MM.1S (cell line): ENCODE data around the gene CMIP.

ENCODE experiments used
- DNase-seq: peaks from one replicate; pipeline ENCODE4 v3.0.0-alpha.2; 2015
- H2AFZ ChIP-seq: fragments of 300-600 bp; sonication (generic); 2 replicates; pipeline ENCODE4 v1.6.0; 2016; ENCODE audit warnings: antibody characterized with exemption, low read length
- H3F3A ChIP-seq: fragments of 300-600 bp; sonication (generic); 2 replicates; pipeline ENCODE4 v1.6.1; 2016; ENCODE audit warnings: mild to moderate bottlenecking, antibody characterized with exemption, low read length, moderate library complexity, mixed read lengths; ENCODE audit not compliant: insufficient read depth
- H3K27ac ChIP-seq: fragments of 300-600 bp; sonication (generic); 2 replicates; pipeline ENCODE4 v1.5.1; 2016; ENCODE audit warnings: mild to moderate bottlenecking, low read length
- H3K27me3 ChIP-seq: fragments of 300-600 bp; sonication (generic); replicated peaks from 2 replicates; pipeline ENCODE4 v1.6.0; 2016; ENCODE audit warnings: low read length; ENCODE audit not compliant: insufficient read depth
- H3K36me3 ChIP-seq: fragments of 300-600 bp; sonication (generic); replicated peaks from 2 replicates; pipeline ENCODE4 v1.6.1; 2016; ENCODE audit warnings: mild to moderate bottlenecking, low read length, mixed read lengths; ENCODE audit not compliant: insufficient read depth
- H3K4me1 ChIP-seq: fragments of 300-600 bp; sonication (generic); 2 replicates; pipeline ENCODE4 v1.6.1; 2016; ENCODE audit warnings: low read length, mixed read lengths
- H3K4me2 ChIP-seq: fragments of 300-600 bp; sonication (generic); 2 replicates; pipeline ENCODE4 v1.6.0; 2016; ENCODE audit warnings: low read depth, low read length
- H3K4me3 ChIP-seq: fragments of 300-600 bp; sonication (generic); 2 replicates; pipeline ENCODE4 v1.5.1; 2016; ENCODE audit warnings: low read length, mixed read lengths
- H3K79me2 ChIP-seq: fragments of 300-600 bp; sonication (generic); 2 replicates; pipeline ENCODE4 v1.6.1; 2016; ENCODE audit warnings: mixed run types, low read length, mixed read lengths
- H3K9ac ChIP-seq: fragments of 300-600 bp; sonication (generic); 2 replicates; pipeline ENCODE4 v1.6.1; 2016; ENCODE audit warnings: low read length, mixed read lengths
- H3K9me2 ChIP-seq: fragments of 300-600 bp; sonication (generic); replicated peaks from 2 replicates; pipeline ENCODE4 v1.6.1; 2016; ENCODE audit warnings: mild to moderate bottlenecking, low read length, mixed read lengths; ENCODE audit not compliant: insufficient read depth
- H3K9me3 ChIP-seq: fragments of 300-600 bp; sonication (generic); replicated peaks from 2 replicates; pipeline ENCODE4 v1.6.1; 2016; ENCODE audit warnings: mild to moderate bottlenecking, low read length, mixed read lengths; ENCODE audit not compliant: insufficient read depth
- H4K20me1 ChIP-seq: fragments of 300-600 bp; sonication (generic); 2 replicates; pipeline ENCODE4 v1.6.1; 2016; ENCODE audit warnings: mild to moderate bottlenecking, low read length, moderate library complexity, mixed read lengths; ENCODE audit not compliant: insufficient read depth
- CTCF ChIP-seq: fragments of 300-600 bp; sonication (generic); IDR thresholded peaks from 2 replicates; pipeline ENCODE4 v1.5.1; 2016; ENCODE audit warnings: antibody characterized with exemption, low read length, mixed read lengths
- EZH2 ChIP-seq: fragments of 300-600 bp; sonication (generic); optimal IDR thresholded peaks from 2 replicates; pipeline ENCODE3; 2017; ENCODE audit warnings: low read depth, mild to moderate bottlenecking, antibody characterized with exemption, low read length, mixed read lengths
- EZH2phosphoT487 ChIP-seq: fragments of 300-600 bp; sonication (generic); IDR thresholded peaks from 2 replicates; pipeline ENCODE4 v1.6.1; 2018; ENCODE audit warnings: antibody characterized with exemption, low read length

Gene CMIP

GRCh38 chr16:81658373-81658772 lies 213.8 kb downstream of the CMIP start:
- Histone ChIP-seq H3K4me1 (peaks cover 32% of the 10 kb centered on the region), H2AFZ (no peak overlapping the region), H4K20me1 (no peaks in the 10 kb centered on the region), H3F3A (peaks cover 12% of the 10 kb centered on the region), H3K9me3 (no peaks in the 10 kb centered on the region), H3K4me3 (no peak overlapping the region), H3K36me3 (no peaks in the 10 kb centered on the region), H3K27me3 (no peaks in the 10 kb centered on the region), H3K27ac (no peak overlapping the region), H3K9me2 (no peaks in the 10 kb centered on the region), H3K79me2 (peaks cover 23% of the 10 kb centered on the region), H3K9ac (no peak overlapping the region), H3K4me2 (no peak overlapping the region)
- DNase-seq = no peak
- TF ChIP-seq EZH2 = no peak
- no peak for TF ChIP-seq CTCF
- TF ChIP-seq EZH2phosphoT487 = no peak

DNA sequence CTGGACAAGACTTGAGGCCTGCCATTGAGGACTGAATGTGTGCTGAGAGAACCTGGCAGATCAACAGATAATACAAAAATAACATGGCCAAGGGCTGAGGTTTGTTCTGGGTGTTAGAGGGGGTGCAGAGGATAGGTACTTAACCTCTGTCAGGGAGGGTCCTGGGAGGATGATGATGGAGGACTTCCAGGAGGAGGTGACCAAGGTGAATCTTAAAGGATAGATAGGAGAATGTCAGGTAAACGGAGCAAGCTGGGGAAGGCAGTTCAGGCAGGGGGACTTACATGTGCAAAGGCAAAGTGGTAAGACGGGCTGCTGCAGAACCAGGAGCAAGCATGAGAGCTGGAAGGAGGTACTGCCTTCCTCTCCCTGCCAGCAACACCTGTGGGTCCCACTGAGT lies 214.6 kb downstream of the CMIP start:
- H3K36me3 ChIP-seq = no peaks in the 10 kb centered on the region

DNA sequence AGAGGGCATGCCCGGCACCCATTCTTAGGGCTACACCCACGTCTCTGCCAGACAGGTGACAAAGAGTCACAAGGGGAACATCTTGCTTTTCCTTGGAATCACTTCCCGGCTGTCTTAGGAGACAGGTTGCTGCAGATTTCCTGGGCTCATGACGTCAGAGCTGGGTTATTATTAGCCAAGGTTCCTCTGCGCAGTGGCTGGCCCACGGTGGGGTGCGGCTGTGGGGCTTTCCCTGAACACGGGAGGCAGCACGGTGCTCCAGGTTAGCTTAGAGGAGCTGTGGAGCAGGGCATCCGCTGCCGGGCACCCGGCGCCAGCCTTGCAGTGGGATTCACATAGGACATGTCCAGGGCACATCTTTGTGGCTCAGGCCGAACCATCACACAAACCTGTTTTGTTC lies 216.5 kb downstream of the CMIP start:
- no peaks in the 10 kb centered on the region for H4K20me1 ChIP-seq
- H3K36me3 ChIP-seq = no peaks in the 10 kb centered on the region
- H3K4me3 ChIP-seq = no peak overlapping the region
- H2AFZ ChIP-seq = no peak overlapping the region
- H3K27ac ChIP-seq = no peak overlapping the region
- H3K79me2 ChIP-seq = no peaks in the 10 kb centered on the region; the same call in 1 of the 2 replicates
- DNase-seq = no peak
- H3K4me2 ChIP-seq = no peak overlapping the region
- H3K9me2 ChIP-seq = no peaks in the 10 kb centered on the region
- TF ChIP-seq EZH2phosphoT487 (no peak), CTCF (no peak), EZH2 (no peak)
- peaks cover 17% of the 10 kb centered on the region for H3K4me1 ChIP-seq
- H3K9ac ChIP-seq = no peak overlapping the region
- H3K27me3 ChIP-seq = no peaks in the 10 kb centered on the region
- peaks cover 8% of the 10 kb centered on the region for H3F3A ChIP-seq
- no peaks in the 10 kb centered on the region for H3K9me3 ChIP-seq

More for the DNA sequence above, 214.6 kb downstream of the CMIP start:
- Histone ChIP-seq H3K9me3 (no peaks in the 10 kb centered on the region), H3K27ac (no peak overlapping the region), H3F3A (peaks cover 11% of the 10 kb centered on the region), H2AFZ (no peak overlapping the region), H4K20me1 (no peaks in the 10 kb centered on the region), H3K27me3 (no peaks in the 10 kb centered on the region), H3K4me3 (no peak overlapping the region), H3K9me2 (no peaks in the 10 kb centered on the region), H3K4me2 (no peak overlapping the region), H3K9ac (no peak overlapping the region), H3K79me2 (peaks cover 18% of the 10 kb centered on the region), H3K4me1 (peaks cover 25% of the 10 kb centered on the region)
- no peak for DNase-seq
- TF ChIP-seq EZH2 = no peak
- TF ChIP-seq CTCF = no peak
- no peak for TF ChIP-seq EZH2phosphoT487
